ENCODE results near the gene HSPA4L.

Gene HSPA4L

GRCh38 chr4:127870688-127871087 lies 88.6 kb downstream of the HSPA4L start:
- DNase-seq, result no peak

GRCh38 chr4:127875791-127876190 lies 93.7 kb downstream of the HSPA4L start:
- no peak for DNase-seq

- DNase-seq, result peak; percentile 98
These were observed 98.8 kb downstream of the HSPA4L start, which contains the start of gene PLK4 for GRCh38 chr4:127880763-127881562. TSS of gene PLK4 (plus strand) at chr4:127880893. CDS start at chr4:127881135, 242 bp downstream.

GRCh38 chr4:127881563-127881864 lies 99.4 kb downstream of the HSPA4L start:
- DNase-seq, result no peak

- no peak for DNase-seq
These were observed 106.4 kb downstream of the HSPA4L start for GRCh38 chr4:127888559-127888958.

GRCh38 chr4:127889903-127890302 lies 107.8 kb downstream of the HSPA4L start:
- DNase-seq, result no peak

All from inflammatory macrophage treated with lipopolysaccharide for 4 hours (primary cell).